ENCODE measurements around the gene GPR78. TPM values are rescaled to one million over a fixed set of nuclear protein-coding genes. Genes with fewer than 3 reads are reported as not detected.
"Not testable (repeated sequence)": the region's sequence is repeated elsewhere in the genome, so short reads cannot be mapped to it uniquely, and the experiment has no call there.

The GPR78 gene
- total RNA-seq, 2 donors from 2014 or later = 0.06 TPM; not detected in 1

- ATAC-seq; intact Hi-C loops (cut with DNase I): not testable (repeated sequence)
- peak; percentile 7 for DNase-seq
Measured at GRCh38 chr4:8621135-8621534, 40.9 kb downstream of the GPR78 start.

GRCh38 chr4:8624601-8625272, 44.5 kb downstream of the GPR78 start:
- DNase-seq; intact Hi-C loops (cut with DNase I): not testable (repeated sequence)
- ATAC-seq = peak in 1 of 2 donors; percentile 62

- intact Hi-C loops (cut with DNase I); DNase-seq: not testable (repeated sequence)
- ATAC-seq = peak in 1 of 2 donors; percentile 47
Measured at GRCh38 chr4:8630240-8630905, 50.2 kb downstream of the GPR78 start.

- peak; percentile 10 for DNase-seq
- intact Hi-C loops (cut with DNase I) = not testable (repeated sequence)
- peak in 1 of 2 donors; percentile 9 for ATAC-seq
Measured at GRCh38 chr4:8631896-8632295, 51.7 kb downstream of the GPR78 start.

GRCh38 chr4:8634773-8635172, 54.6 kb downstream of the GPR78 start:
- ATAC-seq; intact Hi-C loops (cut with DNase I): not testable (repeated sequence)
- peak; percentile 17 for DNase-seq

GRCh38 chr4:8635897-8636554, 55.8 kb downstream of the GPR78 start:
- intact Hi-C loops (cut with DNase I); DNase-seq: not testable (repeated sequence)
- peak; percentile 23 to 62 for ATAC-seq

Other genes starting within 250 kb of the GPR78 start
- 10 to 100 TPM; 32.8 to 66.1 TPM for gene ACOX3, start 139.7 kb upstream of the GPR78 start, total RNA-seq
- 10 to 100 TPM in 1 of 2 donors, 1 to 10 TPM in 1; 8.8 to 13.6 TPM for gene TRMT44, start 139.6 kb upstream of the GPR78 start, total RNA-seq
- gene CPZ, start 12.4 kb downstream of the GPR78 start, total RNA-seq = 1 to 10 TPM; 1.8 to 2.2 TPM